Activated CD4-positive, alpha-beta T cell treated with anti-CD3 and anti-CD28 coated beads, Interleukin-2, amount 50 U/mL, for 24 hours (primary cell): ENCODE results near the gene BRD2.
A peak's percentile ranks its signal among the peaks of the same experiment; 100 is the strongest.
"Not testable (repeated sequence)": the region's sequence is repeated elsewhere in the genome, so short reads cannot be mapped to it uniquely, and the experiment has no call there.

Source experiments
- DNase-seq, 2 donors: peaks; one replicate each; pipeline ENCODE4 v3.0.0-alpha.2; 2020; ENCODE audit warnings: low read depth in 1 of 2, low spot score in 1 of 2

Gene BRD2

DNA sequence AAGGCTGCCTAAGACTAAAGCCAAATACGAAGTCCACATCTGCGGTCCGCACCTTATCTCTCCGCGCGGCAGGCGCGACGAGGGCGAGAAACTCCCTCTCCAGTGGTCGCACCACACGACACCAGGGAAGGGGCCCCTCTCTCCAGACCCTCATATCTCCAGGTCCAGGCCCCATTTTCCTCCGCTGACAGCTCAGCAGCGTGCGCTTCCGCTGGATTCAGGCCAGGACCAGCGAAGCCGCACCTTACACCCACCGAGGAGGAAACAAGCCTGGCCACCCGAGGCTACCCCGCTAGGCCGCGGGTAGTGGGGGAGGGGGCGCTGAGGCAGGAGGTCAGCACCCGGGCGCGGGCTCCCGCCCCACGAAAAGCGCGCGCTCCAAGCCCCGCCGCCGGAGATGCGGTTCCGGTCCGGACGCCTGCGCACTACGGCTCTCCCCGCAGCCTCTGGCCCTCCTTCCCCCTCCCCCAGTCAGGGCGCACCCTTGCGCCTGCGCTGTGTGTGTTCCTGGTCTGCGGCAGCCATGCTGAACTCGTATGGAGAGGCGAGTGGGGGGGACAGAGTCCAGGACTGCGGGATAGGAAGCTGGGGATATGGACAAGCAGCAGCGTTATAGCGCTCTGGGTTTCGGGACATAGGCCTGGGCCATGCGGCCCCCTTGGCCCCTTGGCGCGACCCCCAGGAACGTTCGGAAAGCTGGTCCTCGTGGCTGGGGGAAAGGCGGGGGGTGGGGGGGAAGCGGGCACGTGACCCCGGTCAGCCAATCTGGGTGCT, at the start of gene BRD2:
Gene BRD2, plus strand, starts transcription at position 502 of the 774 bp plus-strand sequence. CDS start 4,305 bp downstream, outside the sequence.
- DNase-seq = peak; percentile 90 to 93

DNA sequence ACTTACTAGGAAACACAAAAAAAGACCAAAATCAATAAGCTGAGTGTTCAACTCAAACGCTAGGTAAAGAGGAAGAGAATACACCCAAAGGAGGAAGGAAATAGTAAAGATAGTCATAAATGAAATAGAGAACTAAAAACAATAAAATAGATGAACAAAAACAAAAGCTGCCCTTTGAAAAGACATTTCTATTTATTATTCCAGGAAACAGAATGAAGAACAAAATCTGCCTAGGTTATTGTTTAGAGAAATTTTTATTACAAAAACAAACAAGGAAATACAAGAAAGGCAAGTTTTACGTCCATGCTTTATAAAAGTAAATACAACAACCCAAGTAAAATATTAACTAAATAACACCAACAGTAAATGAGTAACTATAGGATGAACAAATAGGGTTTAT, 47.7 kb upstream of the BRD2 start:
- DNase-seq = no peak

- DNase-seq = no peak
Measured at GRCh38 chr6:32922083-32922482, 46.3 kb upstream of the BRD2 start.

DNA sequence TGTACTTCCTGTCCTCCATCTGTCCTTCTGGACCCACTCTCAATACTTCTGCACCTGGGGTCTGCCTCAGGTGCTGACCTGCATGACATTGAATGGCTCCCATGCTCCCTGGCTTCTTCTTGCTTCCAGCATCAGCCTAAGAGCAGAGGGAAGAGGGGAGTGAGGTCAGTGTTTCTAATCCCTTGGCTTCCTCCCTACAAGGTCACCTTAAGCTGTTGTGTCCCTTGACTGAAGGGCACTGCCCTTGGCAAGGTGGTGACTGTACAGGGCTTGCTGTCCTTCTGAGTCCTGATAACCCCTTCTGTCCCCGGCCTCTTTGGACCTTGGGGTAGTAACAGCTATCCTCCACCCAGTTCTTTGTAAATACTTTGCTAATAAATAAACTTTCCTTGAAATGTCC, 37.2 kb upstream of the BRD2 start:
- DNase-seq = no peak

- no peak for DNase-seq
Measured at GRCh38 chr6:32932132-32932868, 36.1 kb upstream of the BRD2 start.

DNA sequence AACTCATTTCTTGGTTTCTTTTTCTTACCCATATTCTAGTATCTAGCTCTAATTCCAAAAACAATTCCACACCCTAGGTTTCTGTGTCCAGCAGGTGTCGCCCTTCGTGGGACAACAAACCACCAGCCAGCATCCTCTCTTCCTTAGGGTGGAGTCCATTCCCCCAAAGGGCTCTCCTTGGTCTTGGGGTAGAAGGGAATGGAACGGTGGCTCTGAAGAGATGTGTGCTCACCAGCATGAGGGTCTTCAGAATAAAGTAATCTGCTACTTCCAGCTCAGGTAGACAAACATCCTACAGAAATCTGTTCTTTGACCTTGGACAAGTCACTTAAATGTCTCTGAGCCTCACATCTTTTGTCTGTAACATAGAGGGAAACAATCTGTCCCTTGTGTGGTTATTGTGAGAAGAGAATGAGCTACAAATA, 34.7 kb upstream of the BRD2 start:
- peak; percentile 63 to 69 for DNase-seq

DNA sequence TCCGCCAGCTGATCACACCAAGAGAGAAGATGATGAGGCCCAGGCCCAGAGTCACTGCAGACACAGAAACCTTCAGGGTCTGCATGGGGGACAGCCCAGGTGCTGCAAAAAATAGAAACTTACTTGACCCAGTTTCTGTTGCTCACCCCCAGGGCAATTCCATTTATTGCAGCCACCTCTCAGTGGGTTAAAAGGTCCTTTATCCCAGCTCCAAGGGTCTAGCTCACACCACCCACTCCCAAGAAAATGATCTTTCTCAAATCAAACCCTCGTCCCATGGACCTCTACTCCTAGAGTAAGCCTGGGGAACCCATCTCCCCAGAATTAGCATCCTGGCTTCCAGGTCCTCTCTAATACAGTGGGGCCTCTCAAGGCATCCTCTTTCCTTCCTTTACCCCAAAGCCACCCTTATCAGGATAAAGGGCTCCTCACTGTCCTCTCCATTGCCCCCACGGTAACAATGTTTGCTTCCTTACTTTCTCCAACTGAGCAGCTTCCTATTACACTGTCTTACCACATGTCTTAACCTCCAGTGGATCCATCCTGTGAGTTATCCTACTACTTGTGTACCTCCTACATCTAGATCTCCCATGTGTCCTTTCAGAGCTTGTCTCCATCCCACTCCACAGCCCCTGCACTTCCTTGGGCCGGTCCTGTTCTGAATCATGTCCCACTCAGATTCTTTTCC, 32.7 kb upstream of the BRD2 start:
- DNase-seq = no peak

DNA sequence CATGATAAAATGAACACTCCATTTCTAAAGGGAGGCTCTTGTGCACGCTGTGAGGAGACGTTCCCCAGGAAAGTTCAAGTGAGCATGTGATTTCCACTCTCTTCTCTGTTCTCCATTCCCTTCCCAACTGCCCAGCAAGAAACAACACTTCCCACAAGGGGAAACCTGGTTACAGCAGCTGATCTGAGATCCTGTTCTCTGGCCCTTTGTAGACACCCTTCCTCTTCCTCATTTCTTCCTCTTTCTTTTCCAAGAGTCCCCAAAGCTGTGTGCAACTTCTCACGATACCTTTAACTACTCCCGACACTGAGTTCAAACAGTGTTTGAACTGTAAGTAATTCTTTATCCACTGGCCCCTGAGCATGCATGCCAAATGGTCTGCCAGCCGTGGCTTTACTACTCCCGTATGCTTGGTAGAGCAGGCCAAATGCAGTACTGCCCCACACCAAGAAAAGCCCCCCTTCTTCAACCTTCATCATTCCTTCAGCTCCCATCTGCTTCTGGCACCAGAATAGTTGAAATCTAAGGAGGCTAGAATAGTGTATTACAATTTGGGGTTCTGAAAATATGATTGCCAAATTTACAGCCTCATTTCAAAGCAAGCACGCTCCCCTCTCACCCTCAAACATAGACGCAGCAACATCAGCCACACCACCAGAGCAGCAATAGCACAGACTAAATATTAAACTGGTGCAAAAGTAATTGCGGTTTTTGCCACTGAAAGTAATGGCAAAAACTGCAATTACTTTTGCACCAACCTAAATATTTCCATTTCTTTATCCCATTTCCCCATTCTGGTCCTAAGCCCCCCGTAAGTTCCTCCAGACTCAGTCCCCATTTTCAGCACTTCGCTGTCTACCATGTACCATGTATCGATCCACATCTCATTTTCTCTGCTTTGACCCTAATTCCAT, 31.9 kb upstream of the BRD2 start:
- DNase-seq = no peak

DNA sequence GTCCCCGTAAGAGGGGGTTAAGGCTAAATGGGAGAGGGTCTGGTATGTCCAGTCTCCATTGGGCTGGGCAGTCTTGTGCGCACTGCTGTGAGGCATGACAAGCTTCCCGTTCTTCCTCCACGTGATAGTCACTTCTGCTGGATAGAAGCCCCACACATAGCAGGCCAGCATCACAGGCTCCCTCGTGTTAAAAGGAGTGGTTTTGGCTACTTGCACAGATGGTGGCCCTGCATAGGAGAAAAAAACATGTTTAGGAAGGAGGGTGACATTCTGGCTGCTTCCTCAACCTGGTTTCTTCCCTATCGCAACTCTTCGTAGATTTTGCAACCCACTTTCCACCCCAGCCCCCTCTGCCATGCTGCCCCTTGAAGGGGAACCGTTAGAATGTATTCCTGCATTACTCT, 31.2 kb upstream of the BRD2 start:
- no peak for DNase-seq

- no peak for DNase-seq
Measured at GRCh38 chr6:32938494-32938893, 29.9 kb upstream of the BRD2 start.

- DNase-seq = peak in 1 of 2 donors; percentile 33
Measured at GRCh38 chr6:32940656-32941213, 27.7 kb upstream of the BRD2 start, which contains the start of gene HLA-DMB. Gene HLA-DMB, minus strand, starts transcription at chr6:32941028. Its CDS starts 221 bp downstream, at chr6:32940807.

DNA sequence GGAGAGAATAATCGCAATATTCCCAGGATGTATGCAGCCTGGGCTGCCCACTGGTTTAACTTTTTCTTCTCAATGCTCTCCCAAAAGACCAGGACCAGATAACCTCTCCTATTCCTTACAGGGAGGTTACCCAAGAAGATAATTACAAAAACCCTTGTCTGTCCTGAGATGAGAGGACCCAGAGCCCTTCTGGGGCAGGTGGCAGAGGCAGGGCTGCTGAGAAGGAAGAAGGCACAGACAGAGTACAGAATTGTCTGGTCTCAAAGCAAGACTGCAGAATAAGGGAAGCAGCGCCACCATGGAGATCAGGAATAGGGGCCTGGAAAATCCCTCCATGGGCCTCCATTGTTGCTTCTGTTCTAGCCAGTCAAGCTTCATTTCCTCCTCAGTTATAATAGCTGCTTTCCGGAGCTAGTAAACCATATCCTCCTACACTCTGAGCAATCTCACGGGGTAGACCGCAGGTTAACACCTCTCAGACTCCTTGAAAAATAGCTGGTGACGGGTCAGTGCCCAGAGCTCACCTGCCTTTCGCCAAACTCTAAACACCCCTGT, 27.1 kb upstream of the BRD2 start:
- DNase-seq = peak in 1 of 2 donors; percentile 47

GRCh38 chr6:32942555-32943123, 25.8 kb upstream of the BRD2 start:
- DNase-seq = not testable (repeated sequence)

DNA sequence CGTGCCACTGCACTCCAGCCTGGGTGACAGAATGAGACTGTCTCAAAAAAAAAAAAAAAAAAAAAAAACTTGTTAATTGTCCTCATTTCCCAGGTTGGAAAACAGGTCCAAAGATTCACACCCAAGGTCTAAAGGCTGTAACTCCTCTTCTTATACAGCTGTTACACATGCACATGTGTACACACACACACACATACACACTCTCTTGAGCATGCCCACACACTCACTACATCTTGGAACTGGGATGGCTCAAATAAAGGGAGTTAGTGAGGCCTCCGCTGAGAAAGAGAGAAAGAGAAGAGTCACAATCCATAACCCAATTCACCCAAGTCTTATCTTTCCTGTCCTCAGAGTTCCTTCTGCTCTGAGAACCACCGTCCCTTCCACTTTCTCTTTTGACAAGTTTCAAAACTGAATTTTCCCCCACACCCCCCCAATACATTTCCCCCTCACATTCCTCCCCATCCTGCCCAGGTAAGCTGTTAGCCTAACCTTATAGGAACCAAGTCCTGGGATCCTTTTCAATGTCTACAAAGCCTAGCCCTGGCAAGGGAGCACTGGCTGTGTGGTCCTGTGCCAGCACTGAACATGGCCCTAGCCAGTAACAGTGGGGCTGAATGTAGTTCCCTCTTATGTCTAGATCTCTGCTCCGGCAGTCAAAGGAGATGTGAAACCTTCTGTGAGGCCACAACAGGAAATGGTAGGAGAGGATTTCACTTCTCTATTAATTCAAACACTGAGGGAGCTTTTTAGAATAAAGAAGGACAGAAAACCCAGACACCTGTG, 24.3 kb upstream of the BRD2 start:
- DNase-seq = peak in 1 of 2 donors; percentile 40

- no peak for DNase-seq
Measured at GRCh38 chr6:32945108-32945760, 23.2 kb upstream of the BRD2 start.

DNA sequence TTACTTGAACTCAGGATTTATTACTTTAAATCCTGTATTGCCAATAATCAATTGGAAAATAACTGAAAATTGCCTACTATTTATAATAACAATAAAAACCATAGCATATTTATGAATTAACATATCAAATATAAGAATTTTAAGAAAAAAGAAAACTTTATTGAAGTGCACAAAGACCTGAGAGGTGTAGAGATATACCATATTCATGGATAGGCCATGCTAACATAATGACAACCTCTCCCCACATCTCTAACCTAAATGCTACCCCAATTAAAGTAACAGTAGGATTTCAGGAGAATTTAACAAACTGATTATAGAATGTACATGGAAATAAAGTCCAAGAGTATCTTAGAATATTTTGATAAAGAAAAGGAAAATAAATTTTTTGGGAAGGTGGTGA, 22.4 kb upstream of the BRD2 start:
- no peak for DNase-seq

DNA sequence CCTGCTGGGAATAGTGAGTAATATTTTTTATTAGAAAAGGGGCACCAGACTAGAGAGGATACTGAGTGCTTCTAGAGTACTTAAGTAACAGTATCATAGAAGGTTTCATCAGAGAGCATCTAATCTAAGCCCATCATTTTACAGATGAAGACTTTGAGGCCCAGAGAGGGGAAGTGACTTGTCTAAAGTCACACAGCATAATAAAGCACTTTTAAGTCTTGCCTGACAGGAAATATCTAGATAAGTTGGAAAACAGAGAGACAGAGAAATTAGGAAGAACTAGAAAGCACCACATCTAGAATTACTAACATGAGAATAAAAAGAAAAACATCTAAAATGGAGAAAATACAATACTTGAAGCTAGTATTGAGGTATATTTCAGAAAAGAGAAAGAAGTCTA, 21.5 kb upstream of the BRD2 start:
- no peak for DNase-seq
